Hematopoietic multipotent progenitor cell treated with erythropoietin and hydrocortisone succinate and interleukin-3 and kit ligand, for 15 days (in vitro differentiated cells): ENCODE data around the gene PPP1CA.
A peak's percentile ranks its signal among the peaks of the same experiment; 100 is the strongest.

Experiments used
- DNase-seq: peaks from one replicate; pipeline ENCODE4 v3.0.0-alpha.2; 2015; ENCODE audit warnings: low spot score

The PPP1CA gene

GRCh38 chr11:67401495-67402191, at the start of gene PPP1CA:
Gene PPP1CA, minus strand, starts transcription at chr11:67401858. Its CDS starts 76 bp downstream, at chr11:67401782.
- DNase-seq: peak; percentile 92

GRCh38 chr11:67450796-67451657, 49.4 kb upstream of the PPP1CA start:
- no peak for DNase-seq

GRCh38 chr11:67449116-67449844, 47.6 kb upstream of the PPP1CA start:
- no peak for DNase-seq

GRCh38 chr11:67448220-67448609, 46.6 kb upstream of the PPP1CA start:
- no peak for DNase-seq

- DNase-seq: no peak
These were observed 43.9 kb upstream of the PPP1CA start for GRCh38 chr11:67445515-67445914.

- no peak for DNase-seq
These were observed 41.1 kb upstream of the PPP1CA start for GRCh38 chr11:67442504-67443404.

- no peak for DNase-seq
These were observed 40.2 kb upstream of the PPP1CA start for GRCh38 chr11:67441731-67442351.

GRCh38 chr11:67441098-67441563, 39.5 kb upstream of the PPP1CA start:
- no peak for DNase-seq

- no peak for DNase-seq
These were observed 38.8 kb upstream of the PPP1CA start for GRCh38 chr11:67440229-67441097.

- no peak for DNase-seq
These were observed 37.9 kb upstream of the PPP1CA start for GRCh38 chr11:67439321-67440228.

- DNase-seq: no peak
These were observed 36.7 kb upstream of the PPP1CA start for GRCh38 chr11:67438158-67438902.

GRCh38 chr11:67437809-67438157, 36.1 kb upstream of the PPP1CA start:
- no peak for DNase-seq

GRCh38 chr11:67437082-67437808, 35.6 kb upstream of the PPP1CA start, which contains the start of gene PTPRCAP:
Gene PTPRCAP, minus strand, starts transcription at chr11:67437682. Its CDS starts 63 bp downstream, at chr11:67437619.
- DNase-seq: no peak

- no peak for DNase-seq
These were observed 34.9 kb upstream of the PPP1CA start for GRCh38 chr11:67436459-67437081.

- DNase-seq: no peak
These were observed 34.2 kb upstream of the PPP1CA start for GRCh38 chr11:67435727-67436458.

- no peak for DNase-seq
These were observed 33.5 kb upstream of the PPP1CA start for GRCh38 chr11:67435031-67435726.
